HG03280 (cell line): Measurements from ENCODE around the gene LCN12.
A peak's percentile ranks its signal among the peaks of the same experiment; 100 is the strongest.

ENCODE experiments used
- ATAC-seq: cut with Tn5 transposase; IDR thresholded peaks from one replicate; pipeline ENCODE4 v1.9.1; 2021; ENCODE audit warnings: mild to moderate bottlenecking, moderate library complexity; ENCODE audit not compliant: unreplicated experiment

Gene LCN12

DNA sequence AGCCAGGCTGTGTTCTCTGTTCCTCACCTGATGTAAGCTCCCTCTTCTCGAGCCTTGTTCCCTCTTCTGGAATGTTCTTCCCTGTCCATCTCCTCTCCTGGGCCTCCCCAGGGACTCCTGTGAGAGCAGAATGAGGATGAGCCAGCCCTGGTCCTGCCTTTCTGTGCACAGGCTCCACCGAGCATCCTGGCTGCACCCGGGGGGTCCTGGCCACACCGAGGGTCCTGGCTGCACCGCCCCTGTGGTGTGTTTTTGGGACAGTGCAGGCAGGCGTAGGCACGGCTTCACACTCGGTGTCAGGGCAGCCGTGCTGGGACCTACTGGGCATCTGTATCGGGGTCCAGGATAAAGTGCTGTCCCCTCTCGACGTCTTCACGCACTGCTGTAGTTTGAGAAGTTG lies 25.3 kb upstream of the LCN12 start:
- ATAC-seq: no peak

DNA sequence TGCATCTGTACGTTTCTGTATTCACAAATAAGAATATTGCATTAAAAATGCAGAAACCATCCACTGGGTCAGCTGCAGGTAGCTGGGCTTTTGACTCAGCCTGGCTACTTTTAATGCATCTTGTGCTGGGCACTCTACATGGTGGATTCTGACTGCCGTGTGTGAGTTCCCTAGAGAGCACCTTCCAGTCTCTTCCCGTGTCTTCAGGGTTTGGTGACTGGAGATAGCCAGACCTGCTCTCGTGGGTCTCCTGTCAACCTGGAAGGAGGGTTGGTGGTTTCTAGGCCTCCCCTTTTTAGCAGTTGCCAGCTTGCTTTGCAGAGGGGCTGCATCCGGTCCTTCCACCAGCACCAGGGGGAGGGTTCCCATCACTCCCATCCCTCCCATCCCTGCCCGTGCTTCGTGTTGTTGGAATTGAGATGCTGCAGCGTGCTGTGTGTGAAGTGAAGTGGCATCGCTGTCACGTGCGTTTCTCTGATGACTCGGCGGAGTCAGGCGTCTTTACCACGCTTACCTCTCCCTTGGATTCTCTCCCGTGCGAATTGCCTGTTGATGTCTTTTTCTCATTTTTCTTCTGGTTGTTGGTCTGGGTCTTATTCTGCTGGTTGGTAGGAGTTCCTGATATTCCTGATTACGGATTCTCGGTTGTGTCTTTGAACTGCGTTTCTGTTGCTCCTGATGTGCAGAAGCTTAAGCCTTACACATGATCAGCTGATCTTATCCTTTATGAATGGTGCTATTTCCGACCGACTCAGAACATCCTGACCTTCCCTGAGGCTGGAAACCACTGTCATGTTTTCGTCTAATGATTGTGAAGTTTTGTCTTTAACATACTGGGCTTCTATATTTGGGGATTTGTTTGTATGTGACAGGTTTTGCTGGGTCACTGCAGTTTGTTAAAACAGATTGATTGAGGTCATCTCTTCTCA lies 24.5 kb upstream of the LCN12 start:
- ATAC-seq: no peak

DNA sequence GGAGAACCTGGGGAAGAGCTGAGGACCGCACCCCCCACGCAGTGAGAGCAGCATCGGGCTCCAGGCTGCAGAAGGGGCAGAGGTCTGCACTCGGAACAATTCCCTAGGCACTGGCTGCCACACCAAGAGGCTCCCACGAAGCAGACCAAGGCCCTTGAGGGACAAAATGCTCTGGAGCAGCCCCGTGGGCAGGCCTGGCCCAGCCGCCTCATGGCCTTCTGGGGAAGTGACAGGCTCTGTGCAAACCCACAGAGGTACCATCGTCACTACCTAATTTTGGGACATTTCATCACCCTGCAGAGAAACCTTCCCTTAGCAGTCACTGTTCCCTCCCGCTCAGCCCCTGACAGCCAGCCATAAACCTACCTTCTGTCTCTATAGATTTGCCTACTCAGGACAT lies 23.5 kb upstream of the LCN12 start:
- ATAC-seq: no peak

DNA sequence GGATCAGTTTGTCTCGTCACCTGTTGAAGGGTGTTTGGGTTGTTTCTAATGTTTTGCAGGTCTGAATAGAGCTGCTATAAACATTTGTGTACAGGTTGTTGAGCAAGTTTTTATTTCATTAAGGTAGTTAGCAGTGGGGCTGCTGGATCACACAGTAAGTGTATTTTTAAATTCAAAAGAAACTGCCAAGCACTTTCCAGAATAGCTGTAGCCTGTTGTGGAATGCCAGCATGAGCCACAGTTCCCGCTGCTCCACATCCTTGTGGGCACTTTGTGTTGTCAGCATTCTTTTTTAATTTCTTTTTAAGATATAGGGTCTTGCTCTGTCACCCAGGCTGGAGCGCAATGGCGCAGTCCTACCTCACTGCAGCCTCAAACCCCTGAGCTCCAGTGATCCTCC lies 22.1 kb upstream of the LCN12 start:
- ATAC-seq: no peak

DNA sequence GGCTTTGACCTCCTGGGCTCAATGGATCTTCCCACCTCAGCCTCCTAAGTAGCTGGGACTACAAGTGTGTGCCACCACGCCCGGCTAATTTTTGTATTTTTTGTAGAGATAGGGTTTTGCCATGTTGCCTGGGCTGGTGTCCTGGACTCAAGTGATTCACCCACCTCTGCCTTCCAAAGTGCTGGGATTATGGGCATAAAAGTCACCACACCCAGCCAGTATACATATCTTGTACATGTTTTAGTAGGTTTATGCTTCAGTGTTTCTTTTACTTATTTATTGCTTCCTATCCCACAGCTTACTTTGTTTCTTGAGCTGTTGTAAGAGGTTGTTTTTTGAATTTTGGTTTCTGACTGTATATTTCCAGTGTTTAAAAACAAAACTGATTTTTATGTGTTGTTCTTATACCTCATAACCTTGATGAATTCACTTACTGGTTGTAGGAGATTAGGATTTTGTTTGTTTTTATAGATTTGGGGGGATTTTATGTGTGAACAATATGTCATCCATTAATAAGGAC lies 20.4 kb upstream of the LCN12 start:
- no peak for ATAC-seq

DNA sequence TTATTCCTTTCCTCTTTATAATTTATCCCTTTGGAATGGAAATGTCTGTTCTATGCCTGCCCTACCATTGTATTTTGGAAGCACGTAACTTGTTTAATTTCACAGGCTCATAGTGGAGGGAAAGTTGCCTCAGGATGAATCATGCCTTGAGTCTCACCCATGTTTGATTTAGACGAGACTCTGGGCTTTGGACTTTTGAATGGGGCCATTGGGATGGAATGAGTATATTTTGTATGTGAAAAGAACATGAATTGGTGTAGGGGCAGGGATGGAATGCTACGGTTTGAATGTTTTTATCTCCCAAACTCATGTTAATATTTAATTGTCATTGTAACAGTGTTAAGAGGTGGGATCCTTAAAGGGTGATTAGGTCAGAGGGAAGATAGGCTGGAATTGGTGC lies 17.8 kb upstream of the LCN12 start:
- ATAC-seq: no peak

DNA sequence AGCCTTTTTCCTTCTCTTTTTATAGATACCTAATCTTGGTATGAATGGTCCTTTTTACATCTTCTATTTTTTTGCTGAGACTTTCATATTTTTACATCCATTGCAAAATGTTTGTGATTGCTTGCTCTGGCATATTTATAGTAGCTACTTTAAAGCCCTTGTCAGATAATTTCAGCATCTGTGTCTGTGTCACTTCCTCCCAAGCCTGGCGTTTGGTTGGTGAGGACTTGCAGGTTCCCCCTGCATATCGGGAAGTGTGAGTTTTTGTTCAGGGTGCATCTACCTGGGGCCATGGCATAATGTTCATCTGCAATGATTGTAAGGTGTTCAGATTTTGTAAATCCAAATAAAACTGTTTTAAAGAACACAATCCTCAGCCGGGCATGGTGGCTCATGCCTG lies 16.4 kb upstream of the LCN12 start:
- ATAC-seq: no peak

DNA sequence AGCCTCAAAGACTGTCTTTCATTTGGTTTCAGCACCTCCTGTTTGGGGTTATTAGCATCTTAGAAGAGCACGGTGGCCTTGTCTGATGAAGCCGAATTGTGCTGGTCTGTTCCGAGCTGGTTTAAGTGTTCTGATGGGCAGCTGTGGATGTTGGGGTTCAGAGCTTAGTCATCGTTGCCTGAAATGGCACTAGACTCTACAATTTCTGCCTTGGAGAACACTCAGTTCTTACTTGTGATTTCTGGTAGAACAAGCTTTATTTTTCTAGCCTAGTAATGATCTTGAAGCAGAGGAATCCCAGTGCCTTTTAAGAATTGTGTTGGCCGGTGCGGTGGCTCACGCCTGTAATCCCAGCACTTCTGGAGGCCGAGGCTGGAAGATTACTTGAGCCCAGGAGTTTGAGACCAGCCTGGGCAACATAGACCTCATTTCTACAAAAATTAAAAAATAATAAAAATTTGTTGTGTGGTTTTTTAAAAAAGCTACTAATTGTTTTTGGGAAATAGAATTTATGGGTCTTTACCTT lies 15.4 kb upstream of the LCN12 start:
- ATAC-seq: no peak

DNA sequence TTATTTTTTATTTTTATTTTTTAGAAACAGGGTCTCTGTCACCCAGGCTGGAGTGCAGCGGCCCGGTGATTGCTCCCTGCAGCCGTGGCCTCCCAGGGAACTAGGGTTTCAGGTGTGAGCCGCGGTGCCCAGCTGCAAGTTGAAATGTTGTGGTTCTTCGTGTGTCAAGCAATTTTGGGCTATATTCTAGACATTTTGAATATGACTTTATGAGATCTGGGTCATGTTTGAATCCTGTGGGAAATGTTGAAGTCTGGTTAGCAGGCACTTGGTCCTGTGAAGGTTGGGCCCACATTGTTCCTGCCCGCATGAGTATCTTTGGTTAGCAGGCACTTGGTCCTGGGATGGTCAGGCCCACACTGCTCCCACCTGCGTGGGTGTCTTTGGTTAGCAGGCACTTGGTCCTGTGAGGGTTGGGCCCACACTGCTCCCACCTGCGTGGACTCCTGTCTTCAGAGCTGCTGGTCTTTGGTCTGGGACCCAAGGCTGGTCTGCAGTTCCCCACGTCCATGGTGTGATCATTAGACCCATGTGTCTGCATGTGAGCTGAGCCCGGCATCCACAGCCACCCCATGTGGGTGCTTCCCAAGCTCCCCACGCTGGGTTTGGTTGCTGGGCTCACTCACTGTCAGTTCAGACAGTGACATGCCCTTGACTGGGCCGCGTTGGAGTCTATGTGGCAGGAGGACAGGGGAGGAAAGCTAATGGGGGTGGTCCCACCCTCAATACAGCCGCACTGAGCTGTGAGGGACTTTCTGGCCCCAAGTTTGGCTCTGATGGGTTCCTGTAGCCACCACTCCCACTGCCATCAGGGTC lies 14.7 kb upstream of the LCN12 start:
- no peak for ATAC-seq

DNA sequence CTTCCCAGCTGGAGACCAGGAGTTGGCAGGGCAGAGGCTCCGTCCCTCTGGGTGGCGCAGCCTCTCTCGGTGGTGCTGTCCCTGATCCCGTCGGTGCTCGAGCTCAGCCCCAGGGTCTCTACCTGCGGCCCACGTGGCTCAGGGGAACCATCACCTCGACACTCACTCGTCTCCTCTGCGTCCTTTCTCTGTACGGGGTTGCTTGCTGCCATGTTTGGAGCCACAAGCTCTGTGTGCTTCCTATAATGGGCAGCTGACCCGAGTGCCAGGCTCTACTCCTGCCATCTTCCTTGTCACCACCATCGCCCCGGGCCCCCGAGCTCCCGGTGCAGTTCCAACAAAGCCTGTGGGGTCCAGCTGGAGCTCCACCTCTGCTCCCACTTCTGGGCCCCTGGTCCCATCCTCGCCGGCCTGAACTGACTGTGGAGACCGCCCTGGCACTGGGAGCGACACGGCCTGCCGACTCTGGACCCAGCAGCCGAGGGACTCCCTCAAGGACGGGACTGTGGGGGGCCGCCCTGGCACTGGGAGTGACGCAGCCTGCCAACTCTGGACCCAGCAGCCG lies 12.6 kb upstream of the LCN12 start:
- no peak for ATAC-seq

DNA sequence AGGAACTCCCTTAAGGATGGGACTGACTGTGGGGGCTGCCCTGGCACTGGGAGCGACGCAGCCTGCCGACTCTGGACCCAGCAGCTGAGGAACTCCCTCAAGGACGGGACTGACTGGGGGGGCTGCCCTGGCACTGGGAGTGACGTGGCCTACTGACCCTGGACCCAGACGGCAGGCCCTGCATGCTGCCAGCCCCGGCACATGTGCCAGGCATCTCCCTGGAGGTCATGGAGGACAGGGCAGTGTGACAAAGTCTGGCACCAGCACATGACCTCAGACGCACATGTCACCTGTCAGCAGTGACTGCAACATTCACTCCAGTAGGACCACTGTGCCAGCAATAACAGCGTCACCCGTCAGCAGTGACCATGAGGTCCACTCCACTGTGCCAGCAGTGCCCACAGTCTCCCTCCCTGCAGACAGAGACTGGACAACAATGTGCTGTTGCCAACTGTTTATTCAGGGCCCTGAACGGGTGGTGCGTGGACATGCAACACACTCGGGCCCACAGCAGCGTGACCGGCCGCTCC lies 12.0 kb upstream of the LCN12 start:
- no peak for ATAC-seq

DNA sequence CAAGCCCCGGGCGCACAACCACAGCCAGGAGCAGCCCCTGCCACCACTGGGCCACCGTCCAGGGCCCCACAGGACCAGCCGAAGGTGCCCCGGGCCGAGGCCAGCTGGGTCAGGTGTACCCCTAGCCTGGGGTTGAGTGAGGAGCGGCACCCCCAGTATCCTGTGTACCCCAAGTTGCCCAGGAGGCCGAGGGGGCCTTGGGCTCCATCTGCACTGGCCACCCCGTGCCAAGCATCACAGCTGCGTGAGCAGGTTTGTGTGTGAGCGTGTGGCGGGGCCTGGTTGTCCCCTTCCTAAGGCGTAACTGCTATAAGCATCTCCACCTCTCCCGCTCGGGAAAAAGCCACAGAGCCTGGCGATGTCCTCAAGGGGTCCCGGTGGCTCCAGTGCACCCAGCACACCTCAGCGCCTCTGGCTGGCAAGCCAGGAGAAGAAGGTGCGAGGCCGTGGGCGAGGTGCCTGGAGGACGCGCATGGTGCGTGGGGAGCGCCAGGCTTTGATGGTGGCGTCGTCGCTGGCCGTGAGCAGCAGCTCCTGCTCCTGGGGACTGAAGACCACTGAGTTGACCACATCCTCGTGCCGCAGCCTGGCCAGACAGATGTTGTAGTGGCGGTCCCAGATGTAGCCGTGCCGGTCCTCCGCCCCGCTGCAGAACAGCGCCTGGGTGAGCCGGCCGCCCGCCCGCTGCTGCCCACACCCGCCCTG lies 11.4 kb upstream of the LCN12 start:
- no peak for ATAC-seq

DNA sequence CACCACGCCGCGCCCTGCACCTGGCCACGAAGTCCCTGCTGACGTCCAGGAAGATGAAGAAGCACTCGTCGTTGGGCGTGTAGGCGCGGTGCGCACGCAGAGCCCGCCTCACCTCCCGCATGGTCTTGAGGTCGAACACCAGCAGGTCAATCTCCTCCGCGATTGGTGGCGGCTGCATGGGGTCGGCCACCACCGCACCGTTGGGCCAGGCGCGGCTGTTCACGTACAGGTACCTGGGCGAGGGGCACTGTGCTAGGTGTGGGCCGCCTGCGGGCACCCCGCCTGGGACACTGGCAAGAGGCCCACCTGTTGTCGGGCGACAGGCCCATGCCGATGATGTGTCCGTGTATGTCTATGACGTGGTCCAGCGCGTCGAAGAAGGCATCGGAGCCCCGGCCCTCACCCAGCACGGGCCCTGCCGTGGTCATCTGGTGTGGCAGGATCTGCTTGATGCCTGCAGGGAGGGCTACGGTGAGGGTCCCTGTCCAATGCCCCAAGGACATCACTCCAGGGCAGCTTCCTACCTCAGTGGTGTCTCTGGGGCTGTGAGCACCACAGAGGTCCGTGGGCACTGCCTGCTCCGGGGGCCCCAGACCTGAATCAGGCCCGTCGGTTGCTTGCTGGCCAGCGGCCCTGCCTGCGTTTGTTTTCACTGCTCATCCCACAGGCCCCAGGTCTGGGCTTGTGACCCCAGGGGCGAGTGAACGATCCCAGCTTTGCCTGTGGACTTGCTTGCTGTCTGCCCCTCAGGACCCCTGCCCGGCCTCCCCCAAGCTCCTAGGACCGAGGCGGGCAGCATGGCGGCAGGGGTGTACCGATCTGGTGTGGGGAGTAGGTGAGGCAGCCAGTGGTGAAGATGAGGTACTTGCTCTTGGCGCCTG lies 10.6 kb upstream of the LCN12 start:
- ATAC-seq: no peak

DNA sequence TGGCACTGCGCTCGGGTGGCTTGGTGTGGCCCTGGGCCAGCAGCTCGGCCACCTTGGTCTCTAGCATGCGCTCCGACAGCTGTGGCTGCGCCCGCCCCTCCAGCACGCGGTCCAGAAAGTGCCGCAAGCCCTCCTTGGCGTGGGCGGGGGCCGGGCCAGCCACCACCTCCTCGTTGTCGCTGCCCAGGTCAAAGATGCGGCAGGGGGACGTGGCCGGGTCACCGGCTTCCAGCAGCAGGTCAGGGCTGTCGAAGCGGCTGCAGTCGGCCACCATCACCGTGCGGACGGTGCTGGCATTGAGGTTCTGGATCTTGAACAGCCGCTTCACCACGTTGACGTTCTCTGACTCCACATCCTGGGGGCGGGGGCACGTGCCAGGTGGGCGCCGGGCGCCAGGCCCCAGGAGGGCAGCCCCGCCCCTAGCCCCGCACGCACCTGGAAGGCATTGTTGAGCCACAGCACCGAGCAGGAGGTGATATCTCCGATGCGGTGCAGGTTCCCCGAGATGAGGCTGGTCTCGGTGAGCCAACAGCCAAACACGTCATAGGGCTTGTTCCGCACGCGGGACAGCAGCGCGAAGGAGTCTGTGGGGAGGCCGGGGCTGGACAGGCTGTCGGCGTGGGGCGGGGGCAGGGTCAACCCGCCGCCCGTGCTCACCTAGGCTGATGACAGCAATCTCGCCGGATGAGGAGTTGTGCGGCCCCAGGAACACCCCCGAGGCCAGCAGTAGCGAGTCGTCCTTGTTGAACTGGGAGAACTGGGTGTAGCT lies 9.8 kb upstream of the LCN12 start:
- no peak for ATAC-seq

DNA sequence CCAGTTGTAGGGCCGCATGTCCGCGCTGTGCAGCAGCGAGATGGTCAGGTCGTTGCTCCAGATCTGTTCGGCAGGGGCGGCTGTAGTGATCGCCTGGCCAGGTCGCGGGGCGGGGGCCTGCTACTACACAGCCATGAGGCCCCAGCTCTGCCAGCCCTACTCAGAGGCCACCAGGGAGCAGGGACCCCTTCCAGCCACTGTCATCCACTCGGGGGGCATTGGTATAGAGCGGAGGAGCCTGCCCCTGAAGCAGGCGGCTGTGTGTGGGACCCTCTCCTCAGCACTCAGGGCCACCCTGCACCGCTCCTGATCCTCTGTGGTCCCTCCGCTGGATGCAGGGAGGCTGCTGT lies 9.2 kb upstream of the LCN12 start:
- no peak for ATAC-seq

DNA sequence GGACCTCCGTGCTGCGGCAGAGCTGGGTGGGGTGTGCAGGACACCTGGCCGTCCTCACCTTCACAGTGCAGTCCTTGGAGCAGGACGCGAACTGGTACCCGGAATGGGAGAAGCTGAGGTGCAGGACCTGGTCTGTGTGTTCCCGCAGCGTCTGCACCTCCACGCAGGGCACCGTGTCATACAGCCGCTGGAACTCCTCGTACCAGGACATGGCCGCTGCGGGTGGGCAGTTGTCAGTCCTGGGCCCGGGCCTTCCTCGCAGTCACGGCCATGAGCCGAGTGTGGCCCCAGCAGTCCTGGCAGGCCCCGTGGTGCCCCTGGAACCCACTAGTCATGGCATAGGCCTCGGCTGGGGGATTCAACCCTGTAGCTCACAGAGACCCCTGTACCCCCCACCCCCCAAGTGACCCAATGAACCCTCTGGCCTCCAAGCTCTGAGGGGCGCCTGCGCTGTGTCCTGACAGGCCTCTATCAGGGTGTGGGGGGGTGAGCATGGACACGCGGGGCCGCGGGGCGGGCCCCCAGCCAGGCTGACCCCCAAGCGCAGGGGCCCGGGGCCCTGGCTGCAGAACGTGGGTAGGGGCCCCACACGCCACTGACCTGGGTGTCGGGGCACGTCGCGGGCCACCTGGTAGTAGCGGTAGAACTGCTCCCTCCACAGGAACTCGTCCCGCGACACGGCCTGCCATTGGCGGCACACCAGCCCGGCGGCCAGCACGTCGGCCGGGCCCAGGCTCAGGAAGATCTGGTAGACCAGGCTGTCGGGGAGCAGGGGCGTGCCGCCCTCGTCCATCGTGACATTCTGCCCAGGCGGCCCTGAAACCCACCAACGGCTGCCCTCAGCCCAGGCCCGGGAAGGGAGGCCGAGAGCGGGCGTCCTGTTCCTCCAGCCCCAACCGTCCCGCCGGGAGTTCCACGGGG lies 8.5 kb upstream of the LCN12 start:
- ATAC-seq: peak; percentile 3

DNA sequence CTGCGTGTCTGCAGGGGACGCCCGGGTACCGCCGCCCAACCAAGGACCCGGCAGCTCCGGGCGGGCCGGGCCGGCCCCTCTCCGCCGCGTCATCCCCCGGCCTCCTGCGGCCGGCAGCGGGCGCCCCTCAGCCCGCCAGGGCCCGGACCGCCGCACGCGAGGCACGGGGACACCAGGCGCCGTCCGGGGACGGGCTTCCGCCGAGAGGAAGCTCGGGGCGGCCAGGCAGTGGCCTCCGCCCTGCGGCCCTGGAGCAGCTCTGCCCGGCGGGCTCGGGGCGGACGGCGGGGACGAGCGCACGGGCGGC lies 7.9 kb upstream of the LCN12 start:
- peak; percentile 36 for ATAC-seq
